Measurements from ENCODE around the gene ATF7IP2.

The ATF7IP2 gene

DNA sequence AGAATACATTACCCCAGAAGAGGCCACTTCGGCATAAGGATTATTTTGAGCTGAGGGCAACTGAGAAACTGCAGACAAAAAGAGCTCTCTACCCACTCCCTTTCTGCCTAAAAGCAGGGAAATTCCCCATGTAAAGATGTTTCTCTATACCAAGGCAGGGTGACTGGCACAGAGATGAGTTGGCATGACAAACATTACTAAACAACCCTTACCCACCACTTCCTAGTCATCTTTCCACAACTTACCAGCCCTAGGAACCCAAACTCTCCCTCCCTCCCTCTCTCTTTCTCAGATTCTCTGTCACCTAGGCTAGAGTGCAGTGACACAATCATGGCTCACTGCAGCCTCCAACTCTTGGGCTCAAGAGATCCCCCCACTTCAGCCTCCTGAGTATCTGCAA, 126.0 kb downstream of the ATF7IP2 start:
- DNase-seq (ENCODE audit: low read depth): no peak

DNA sequence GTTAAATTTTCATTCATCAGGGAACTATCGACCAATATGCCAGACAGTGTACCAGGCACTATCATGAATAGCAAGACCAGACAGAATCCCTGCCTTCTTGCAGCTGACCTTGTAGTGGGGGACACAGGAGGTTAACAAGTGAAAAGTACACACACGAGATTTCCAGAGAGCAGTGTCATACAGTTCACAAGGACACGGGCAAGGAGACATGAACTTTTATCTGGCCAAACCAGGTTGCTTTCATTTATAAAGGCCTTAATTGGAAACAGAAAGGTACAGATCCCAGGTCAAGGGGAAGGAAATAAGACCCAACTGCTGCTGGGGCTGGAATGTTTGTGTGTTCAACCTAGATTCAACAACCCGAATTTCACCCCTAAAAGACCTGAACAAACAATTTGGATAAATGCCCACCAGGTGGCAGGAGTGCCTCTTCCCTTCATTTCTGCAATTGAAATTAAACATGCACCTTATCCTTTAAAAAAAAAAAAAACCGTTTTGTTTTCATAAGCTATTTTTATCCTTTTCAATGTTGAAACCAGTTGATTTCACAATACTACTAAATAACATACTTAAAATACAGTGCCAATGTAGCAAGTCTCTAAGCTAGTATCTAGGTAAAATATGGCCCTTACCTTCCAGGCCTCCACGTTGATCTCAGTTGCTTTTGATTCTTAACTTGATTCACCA, 128.7 kb downstream of the ATF7IP2 start:
- DNase-seq (ENCODE audit: low read depth): no peak

DNA sequence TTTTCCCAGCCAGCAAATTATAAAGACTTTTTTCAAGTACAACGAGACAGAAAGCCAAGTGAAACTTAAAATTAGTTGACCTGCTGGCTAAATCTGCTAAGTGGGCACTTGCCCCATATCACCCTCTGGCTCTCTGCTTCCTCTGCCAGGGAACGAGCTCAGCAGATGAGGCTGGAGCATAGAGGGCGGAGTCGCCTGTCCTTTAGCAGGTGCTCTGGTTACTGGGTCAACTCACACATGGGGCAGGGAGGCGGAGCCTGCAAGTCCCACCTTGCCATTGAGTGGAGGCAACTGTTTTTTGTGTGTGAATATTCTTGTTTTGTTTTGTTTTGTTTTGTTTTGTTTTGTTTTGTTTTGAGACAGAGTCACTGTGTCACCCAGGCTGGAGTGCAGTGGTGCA, 132.0 kb downstream of the ATF7IP2 start:
- DNase-seq (ENCODE audit: low read depth): no peak

DNA sequence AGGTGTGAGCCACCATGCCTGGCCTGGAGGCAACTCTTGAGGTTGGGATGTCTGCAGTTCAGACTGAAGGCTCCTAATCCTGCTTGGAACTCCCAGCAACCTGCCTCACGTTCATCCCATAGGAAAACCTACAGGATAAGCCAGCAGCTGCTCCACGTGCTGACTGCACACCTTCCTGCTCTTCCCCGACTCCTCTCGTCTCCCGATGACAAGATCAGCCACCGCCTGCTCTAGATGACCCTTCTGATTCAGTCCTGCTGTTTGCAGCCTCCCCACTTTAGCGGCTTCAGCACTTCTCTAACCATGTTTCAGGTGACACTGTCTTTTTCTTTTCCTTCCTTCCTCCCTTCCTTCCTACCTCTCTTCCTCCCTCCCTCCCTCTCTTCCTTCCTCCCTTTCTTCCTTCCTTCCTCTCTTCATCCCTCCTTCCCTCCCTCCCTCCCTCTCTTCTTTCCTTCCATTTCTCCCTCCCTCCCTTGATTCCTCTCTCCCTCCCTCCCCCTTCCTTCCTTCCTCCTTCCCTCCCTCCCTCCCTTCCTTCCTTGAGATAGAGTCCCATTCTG, 132.7 kb downstream of the ATF7IP2 start:
- DNase-seq (ENCODE audit: low read depth): no peak

DNA sequence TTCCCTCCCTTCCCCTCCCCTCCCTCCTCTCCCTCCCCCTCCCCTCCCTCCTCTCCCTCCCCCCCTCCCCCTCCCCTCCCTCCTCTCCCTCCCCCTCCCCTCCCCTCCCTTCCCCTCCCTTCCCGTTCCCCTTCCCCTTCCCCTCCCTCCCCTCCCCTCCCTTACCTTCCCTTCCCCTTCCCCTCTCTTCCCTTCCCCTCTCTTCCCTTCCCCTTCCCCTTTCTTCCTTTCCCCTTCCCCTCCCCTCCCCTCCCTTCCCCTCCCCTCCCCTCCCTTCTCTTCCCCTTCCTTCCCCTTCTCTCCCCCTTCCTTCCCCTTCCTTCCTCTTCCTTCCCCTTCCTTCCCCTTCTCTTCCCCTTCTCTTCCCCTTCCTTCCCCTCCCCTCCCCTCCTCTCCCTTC, 133.4 kb downstream of the ATF7IP2 start:
- no peak for DNase-seq (ENCODE audit: low read depth)

DNA sequence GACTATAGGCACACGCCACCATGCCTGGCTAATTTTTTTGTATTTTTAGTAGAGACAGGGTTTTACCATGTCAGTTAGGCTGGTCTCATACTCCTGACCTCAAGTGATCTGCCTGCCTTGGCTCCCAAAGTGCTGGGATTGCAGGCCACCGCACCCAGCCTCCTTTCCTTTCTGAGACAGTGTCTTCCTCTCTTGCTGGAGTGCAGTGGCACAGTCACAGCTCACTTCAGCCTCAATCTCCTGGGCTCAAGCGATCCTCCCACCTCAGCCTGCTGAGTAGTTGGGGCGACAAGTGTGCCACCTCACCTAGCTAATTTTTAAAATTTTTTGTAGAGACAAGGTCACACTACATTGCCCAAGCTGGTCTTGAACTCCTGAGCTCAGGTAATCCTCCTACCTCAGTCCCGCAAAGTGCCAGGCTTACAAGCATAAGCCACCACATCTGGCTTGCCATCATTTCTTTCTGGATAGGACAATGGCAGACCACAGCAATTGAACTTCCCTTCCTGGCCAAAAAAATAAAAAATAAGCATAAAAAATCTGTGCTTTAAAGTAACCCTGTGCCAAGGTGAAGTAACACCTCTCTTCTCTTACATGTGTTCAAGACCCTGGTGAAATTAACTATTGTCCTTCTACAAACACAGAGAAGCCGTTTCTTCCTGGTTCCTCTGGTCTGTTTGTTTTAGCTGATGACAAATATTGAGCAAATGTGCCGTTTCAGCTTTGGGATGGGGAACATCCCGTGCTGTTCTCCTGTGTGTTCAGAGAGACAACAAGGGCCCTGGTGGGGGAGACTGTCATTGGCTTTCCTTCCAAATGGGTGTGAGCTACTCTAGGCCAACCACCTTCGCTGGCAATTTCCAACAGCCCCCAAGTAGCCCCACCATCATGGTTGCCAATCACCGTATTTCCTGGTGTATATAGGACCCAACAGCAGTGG, 134.3 kb downstream of the ATF7IP2 start:
- DNase-seq (ENCODE audit: low read depth): no peak

DNA sequence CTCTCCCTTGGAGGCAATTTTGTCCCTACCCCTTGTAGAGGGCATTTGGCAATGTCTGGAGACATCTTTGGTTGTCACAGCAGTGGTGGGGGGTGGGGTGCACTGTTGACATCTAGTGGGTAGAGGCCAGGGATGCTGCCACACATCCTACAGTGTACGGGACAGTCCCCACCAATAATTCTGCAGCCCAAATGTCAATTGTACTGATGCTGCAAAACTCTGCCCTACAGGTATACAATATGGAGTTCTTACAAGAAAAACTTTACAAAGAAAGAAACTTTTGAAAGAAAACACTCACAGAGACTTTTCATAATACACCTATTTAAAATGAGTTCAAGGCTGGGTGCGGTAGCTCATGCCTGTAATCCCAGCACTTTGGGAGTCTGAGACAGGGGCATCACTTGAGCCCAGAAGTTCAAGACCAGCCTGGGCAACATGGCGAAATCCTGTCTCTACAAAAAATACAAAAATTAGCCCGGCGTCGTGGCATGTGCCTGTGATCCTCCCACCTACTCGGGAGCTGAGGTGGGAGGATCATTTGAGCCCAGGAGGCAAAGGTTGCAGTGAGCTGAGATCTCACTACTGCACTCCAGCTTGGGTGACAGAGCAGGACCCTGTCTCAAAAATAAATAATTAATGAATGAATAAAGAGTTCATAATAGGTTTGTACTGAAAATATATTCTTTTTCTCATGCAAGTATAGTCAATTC, 135.2 kb downstream of the ATF7IP2 start:
- DNase-seq (ENCODE audit: low read depth): no peak

DNA sequence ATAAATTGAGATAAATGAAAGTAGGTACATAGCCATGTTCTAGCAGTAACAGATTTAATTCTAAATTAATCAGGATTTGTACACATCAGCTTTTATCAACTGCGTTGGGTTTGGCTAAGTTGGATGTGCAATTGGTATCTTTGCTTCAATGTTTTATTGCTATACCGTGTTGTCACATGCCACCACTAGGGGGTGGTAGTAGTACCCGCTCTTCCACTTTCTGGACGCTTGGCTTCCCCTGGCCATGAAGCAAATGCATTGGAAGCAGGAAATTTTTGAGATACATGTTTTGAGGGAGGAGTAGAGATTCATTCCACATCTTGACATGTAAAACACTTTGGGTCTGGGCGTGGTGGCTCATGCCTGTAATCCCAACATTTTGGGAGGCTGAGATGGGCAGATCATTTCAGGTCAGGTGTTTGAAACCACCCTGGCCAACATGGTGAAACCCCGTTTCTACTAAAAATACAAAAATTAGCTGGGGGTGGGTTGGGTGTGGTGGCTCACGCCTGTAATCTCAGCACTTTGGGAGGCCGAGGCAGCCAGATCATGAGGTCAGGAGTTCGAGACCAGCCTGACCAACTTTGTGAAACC, 135.9 kb downstream of the ATF7IP2 start:
- DNase-seq (ENCODE audit: low read depth): no peak

DNA sequence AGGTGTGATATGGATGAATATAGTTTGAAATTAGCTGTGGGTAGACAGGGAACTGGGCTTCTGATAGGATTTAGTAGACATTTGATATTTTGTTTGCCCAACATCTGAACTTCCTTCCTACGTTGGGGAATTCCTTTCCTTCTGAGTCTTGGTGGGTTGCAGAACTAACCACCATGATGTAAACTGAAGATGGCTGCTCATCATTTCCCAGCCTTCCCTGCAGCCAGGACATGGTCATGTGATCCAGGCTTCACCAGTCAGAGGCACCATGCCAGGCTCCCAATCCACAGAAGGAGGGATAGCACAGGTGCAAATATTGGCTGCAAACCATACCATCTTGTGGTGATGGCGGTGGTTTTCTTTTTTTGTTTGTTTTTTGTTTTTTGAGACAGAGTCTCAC, 137.1 kb downstream of the ATF7IP2 start:
- DNase-seq (ENCODE audit: low read depth): no peak

DNA sequence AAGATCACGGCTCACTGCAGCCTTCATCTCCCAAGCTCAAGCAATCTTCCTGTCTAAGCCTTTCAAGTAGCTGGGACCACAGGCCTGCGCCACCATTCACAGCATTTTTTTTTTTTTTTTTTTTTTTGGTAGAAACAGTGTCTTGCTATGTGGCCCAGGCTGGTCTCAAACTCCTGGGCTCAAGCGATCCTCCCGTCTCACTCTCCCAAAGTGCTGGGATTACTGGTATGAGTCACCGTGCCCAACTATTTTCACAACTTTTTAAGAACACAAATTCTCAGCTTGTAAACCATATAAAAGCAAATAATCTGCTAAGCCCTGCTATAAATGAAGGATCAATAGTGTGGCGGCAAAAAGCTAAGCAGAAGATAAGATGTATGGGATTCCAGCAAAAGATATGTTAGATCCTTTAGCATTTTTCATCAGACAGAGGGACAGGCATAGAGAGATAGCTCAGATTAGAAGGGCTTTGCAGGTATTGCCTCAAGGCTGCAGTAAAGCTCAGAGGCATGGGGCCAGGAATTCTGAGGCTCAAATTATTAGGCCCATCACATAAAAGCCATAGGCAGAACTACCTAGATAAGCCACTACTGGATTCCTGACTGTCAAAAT, 139.5 kb downstream of the ATF7IP2 start:
- DNase-seq (ENCODE audit: low read depth): no peak

DNA sequence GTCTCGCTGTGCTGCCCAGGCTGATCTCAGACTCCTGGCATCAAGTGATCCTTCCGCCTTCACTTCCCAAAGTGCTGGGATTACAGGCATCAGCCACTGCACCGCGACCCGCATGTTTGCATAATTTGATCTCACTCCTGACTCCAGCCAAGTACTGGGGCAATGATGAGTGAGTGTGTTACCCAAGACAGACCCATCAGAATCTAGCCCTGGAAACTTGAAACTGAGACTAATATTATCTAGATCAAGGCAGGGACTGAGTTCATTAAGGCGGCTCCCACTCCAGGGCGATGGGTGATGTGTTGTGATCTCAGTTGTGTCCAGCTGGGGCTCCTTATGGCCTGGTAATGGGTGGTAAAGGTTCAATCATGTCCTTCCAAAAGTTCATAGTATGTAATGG, 141.1 kb downstream of the ATF7IP2 start:
- DNase-seq (ENCODE audit: low read depth): no peak

DNA sequence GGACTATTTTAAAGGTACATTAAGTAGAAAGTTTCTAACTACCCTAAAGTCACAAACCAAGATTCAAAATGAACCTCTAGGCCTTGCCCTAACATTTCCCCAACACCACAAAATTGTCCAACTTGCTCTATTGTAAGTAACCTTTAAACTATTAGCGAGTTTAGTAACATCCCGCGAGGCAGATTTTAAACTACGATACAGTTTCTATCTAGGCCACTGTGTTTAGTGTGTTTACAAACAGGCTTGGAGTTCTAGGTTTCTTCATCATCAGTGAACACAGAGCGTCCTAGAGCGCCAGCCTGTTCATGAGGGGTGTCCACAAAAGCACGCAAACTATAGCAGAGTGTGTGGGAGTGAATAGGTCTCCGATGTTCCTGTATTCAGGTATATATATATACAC, 142.8 kb downstream of the ATF7IP2 start:
- DNase-seq (ENCODE audit: low read depth): no peak

DNA sequence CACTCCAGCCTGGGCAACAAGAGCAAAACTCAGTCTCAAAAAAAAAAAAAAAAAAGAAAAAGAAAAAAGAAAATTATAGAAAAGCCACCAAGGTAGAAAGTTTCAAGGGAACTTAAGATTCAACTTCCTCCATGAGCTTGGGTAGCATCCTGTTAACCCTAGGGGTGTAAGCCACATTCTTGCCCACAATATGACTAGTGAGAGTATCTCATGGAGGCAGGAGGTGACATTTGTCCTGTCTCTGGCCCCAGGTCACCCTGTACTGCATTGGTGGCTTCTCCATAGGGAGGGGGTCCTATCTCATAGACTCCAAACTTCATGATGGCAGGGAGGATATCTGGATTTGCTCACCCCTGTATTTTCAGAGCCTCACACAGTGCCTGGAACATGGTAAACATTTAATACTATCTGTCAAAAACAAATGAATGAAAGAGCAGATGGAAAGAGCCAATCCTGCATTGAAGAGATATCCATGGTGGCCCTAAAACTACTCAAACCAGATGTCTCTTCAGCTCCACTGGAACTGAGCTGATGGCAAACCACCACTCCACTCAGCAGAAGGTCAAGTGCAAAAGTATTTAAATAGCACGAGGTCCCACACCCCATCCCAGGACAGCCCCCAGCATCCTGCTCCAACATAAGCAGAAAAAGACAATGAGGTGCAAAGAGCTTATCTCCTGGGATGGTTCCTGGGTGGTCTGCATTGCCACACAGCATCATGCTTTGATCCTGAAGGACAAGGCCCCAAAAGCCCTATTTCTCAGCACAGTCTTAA, 144.2 kb downstream of the ATF7IP2 start:
- DNase-seq (ENCODE audit: low read depth): no peak

DNA sequence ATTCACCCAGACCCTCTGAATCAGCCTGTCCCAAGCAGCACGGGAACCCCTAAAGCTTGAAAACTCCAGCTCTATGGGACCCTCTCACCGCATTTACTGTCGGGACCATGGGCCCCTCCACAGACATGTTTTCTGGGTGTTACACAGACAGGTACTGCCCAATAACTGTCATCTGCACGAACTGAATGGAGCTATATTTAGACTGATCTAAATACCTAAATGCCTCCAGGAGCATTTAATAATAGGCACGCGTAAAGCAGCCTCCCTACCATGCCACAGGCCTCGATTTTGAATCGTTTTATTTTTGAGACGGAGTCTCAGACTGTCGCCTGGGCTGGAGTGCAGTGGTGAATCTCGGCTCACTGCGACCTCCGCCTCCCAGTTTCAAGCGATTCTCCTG, 144.8 kb downstream of the ATF7IP2 start:
- no peak for DNase-seq (ENCODE audit: low read depth)

DNA sequence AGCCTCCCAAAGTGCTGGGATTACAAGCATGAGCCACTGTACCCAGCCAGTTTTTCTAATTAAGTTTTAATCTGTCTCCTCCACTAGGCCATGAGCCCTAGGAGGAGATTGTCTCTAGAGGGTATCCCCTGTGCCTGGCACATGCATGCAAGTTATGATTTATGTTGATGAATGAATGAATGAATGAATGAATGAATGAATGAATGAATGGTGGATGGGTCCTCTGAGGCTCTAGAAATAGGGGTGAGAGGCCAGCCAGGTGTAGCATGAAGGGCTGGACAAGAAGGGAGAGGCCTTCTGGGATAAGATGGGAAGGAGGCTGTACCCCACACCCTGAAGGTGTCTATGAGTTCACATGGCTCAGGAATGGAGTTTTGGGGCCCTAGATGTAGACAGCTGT, 145.7 kb downstream of the ATF7IP2 start:
- DNase-seq (ENCODE audit: low read depth): no peak

Data from stimulated activated CD8-positive, alpha-beta memory T cell treated with anti-CD3 and anti-CD28 coated beads, Interleukin-15, amount 100 ng/mL, for 24 hours (primary cell).